HEK293 (cell line): ENCODE measurements around the gene PFKM.

Experiments used
- CTCF ChIA-PET: fragments of 350-600 bp; formaldehyde crosslinking; extraction: SDS; loops from one replicate; lab custom pipeline; 2021; ENCODE audit warnings: antibody characterized with exemption; lab: Yijun Ruan, JAX
- POLR2A ChIA-PET: fragments of 300-600 bp; formaldehyde crosslinking; extraction: SDS; loops from one replicate; lab custom pipeline; 2020; ENCODE audit warnings: antibody characterized with exemption, inconsistent platforms; lab: Yijun Ruan, JAX
- H3K27ac ChIP-seq: fragments of 200-500 bp; sonication (Bioruptor generic); 2 replicates; pipeline ENCODE4 v1.5.1; 2014; ENCODE audit warnings: low read depth, low read length, control low read depth, inconsistent platforms; ENCODE audit errors: extremely low read depth
- H3K36me3 ChIP-seq, 2 experiments: fragments of 200-500 bp in 1 of 2; sonication (Bioruptor generic) in 1 of 2; 1 replicate in 1 of 2; 2 replicates in 1 of 2; pipeline ENCODE4 v1.5.1; 2014 to 2017; ENCODE audit warnings: inconsistent platforms in 2 of 2, low read length in 2 of 2; ENCODE audit not compliant: control insufficient read depth in 2 of 2, insufficient read depth in 1 of 2
- H3K4me1 ChIP-seq: fragments of 200-500 bp; sonication (Bioruptor generic); 2 replicates; pipeline ENCODE4 v1.5.1; 2014; ENCODE audit warnings: mild to moderate bottlenecking, low read length, inconsistent platforms; ENCODE audit not compliant: control insufficient read depth, insufficient read depth
- H3K4me3 ChIP-seq: 2 replicates; pipeline ENCODE4 v1.5.1; 2011; ENCODE audit warnings: low read depth, mild to moderate bottlenecking, control low read depth, low read length, moderate library complexity
- H3K9me3 ChIP-seq: fragments of 200-500 bp; sonication (Bioruptor generic); 2 replicates; pipeline ENCODE4 v1.5.1; 2014; ENCODE audit warnings: low read depth, low read length, inconsistent platforms; ENCODE audit not compliant: control insufficient read depth, insufficient read depth
- FEZF1 ChIP-seq: fragments of 450-650 bp; formaldehyde crosslinking; IDR thresholded peaks from 2 replicates; pipeline ENCODE4 v1.5.1; 2016; ENCODE audit warnings: missing biosample characterization, missing genetic modification characterization
- OSR2 ChIP-seq: fragments of 450-650 bp; formaldehyde crosslinking; IDR thresholded peaks from 2 replicates; pipeline ENCODE4 v1.5.1; 2016; ENCODE audit warnings: missing biosample characterization, missing genetic modification characterization
- PRDM10 ChIP-seq: fragments of 450-650 bp; formaldehyde crosslinking; IDR thresholded peaks from 2 replicates; pipeline ENCODE4 v1.5.1; 2016; ENCODE audit warnings: missing biosample characterization, missing genetic modification characterization
- ZBTB8A ChIP-seq: fragments of 450-650 bp; formaldehyde crosslinking; IDR thresholded peaks from 2 replicates; pipeline ENCODE4 v1.5.1; 2016; ENCODE audit warnings: missing biosample characterization, missing genetic modification characterization
- ZNF148 ChIP-seq: fragments of 450-650 bp; formaldehyde crosslinking; IDR thresholded peaks from 2 replicates; pipeline ENCODE4 v1.5.0; 2017; ENCODE audit warnings: missing biosample characterization, missing genetic modification characterization, borderline replicate concordance
- ZNF404 ChIP-seq: fragments of 450-650 bp; formaldehyde crosslinking; IDR thresholded peaks from 2 replicates; pipeline ENCODE4 v1.5.1; 2017; ENCODE audit warnings: missing biosample characterization, missing genetic modification characterization
- ZNF692 ChIP-seq: fragments of 450-650 bp; formaldehyde crosslinking; IDR thresholded peaks from 2 replicates; pipeline ENCODE4 v1.5.1; 2016; ENCODE audit warnings: missing biosample characterization, missing genetic modification characterization
- TF ChIP-seq, protein P1 (sequence below): fragments of 450-650 bp; formaldehyde crosslinking; conservative IDR thresholded peaks from 2 replicates; pipeline ENCODE4 v1.5.1; 2016; ENCODE audit warnings: low read depth, missing biosample characterization, missing genetic modification characterization
- TF ChIP-seq, protein P2 (sequence below): fragments of 450-650 bp; formaldehyde crosslinking; optimal IDR thresholded peaks from 2 replicates; pipeline ENCODE3; 2016; ENCODE audit warnings: missing biosample characterization, mild to moderate bottlenecking, missing genetic modification characterization

PFKM gene

GRCh38 chr12:48183091-48183875, 64.1 kb downstream of the PFKM start, which contains the start of gene CCDC184 (continued):
- TF ChIP-seq, protein P1, sequence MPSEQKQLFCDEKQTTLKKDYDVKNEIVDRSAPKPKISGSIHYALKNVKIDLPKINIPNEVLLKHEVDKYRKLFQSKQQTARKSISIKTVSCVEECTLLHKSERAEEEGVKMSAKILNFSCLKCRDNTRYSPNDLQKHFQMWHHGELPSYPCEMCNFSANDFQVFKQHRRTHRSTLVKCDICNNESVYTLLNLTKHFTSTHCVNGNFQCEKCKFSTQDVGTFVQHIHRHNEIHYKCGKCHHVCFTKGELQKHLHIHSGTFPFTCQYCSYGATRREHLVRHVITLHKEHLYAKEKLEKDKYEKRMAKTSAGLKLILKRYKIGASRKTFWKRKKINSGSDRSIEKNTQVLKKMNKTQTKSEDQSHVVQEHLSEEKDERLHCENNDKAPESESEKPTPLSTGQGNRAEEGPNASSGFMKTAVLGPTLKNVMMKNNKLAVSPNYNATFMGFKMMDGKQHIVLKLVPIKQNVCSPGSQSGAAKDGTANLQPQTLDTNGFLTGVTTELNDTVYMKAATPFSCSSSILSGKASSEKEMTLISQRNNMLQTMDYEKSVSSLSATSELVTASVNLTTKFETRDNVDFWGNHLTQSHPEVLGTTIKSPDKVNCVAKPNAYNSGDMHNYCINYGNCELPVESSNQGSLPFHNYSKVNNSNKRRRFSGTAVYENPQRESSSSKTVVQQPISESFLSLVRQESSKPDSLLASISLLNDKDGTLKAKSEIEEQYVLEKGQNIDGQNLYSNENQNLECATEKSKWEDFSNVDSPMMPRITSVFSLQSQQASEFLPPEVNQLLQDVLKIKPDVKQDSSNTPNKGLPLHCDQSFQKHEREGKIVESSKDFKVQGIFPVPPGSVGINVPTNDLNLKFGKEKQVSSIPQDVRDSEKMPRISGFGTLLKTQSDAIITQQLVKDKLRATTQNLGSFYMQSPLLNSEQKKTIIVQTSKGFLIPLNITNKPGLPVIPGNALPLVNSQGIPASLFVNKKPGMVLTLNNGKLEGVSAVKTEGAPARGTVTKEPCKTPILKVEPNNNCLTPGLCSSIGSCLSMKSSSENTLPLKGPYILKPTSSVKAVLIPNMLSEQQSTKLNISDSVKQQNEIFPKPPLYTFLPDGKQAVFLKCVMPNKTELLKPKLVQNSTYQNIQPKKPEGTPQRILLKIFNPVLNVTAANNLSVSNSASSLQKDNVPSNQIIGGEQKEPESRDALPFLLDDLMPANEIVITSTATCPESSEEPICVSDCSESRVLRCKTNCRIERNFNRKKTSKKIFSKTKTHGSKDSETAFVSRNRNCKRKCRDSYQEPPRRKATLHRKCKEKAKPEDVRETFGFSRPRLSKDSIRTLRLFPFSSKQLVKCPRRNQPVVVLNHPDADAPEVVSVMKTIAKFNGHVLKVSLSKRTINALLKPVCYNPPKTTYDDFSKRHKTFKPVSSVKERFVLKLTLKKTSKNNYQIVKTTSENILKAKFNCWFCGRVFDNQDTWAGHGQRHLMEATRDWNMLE = peak; percentile 31; the same call in 1 of the 2 replicates
- TF ChIP-seq ZNF692 (peak; percentile 93), PRDM10 (tag by site-specific recombination) (peak; percentile 91), FEZF1 (tag by site-specific recombination) (peak; percentile 62), OSR2 (tag by site-specific recombination) (no peak)

GRCh38 chr12:48183876-48184548, 64.8 kb downstream of the PFKM start:
- no peaks in the 10 kb centered on the region for H3K9me3 ChIP-seq
- no peaks in the 10 kb centered on the region for H3K36me3 ChIP-seq
- ChIA-PET CTCF (interaction anchor here (0.9 to 1.6 kb wide), 3 partner anchors 13 to 468 kb away, joined by 3 to 5 read pairs (median 4); no protein-coding TSS in a partner anchor), POLR2A (interaction anchor here (1.3 to 1.4 kb wide), 2 partner anchors 13 to 27 kb away, joined by 5 to 9 read pairs; partner anchors contain the start of gene ASB8)
- H3K4me3 ChIP-seq = peak overlapping the region; percentile 41
- TF ChIP-seq, protein P2, sequence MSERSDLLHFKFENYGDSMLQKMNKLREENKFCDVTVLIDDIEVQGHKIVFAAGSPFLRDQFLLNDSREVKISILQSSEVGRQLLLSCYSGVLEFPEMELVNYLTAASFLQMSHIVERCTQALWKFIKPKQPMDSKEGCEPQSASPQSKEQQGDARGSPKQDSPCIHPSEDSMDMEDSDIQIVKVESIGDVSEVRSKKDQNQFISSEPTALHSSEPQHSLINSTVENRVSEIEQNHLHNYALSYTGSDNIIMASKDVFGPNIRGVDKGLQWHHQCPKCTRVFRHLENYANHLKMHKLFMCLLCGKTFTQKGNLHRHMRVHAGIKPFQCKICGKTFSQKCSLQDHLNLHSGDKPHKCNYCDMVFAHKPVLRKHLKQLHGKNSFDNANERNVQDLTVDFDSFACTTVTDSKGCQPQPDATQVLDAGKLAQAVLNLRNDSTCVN = peak; percentile 20
- TF ChIP-seq ZBTB8A (tag by site-specific recombination) (peak; percentile 3; the same call in 1 of the 2 replicates), ZNF404 (tag by site-specific recombination) (no peak), ZNF148 (tag by site-specific recombination) (no peak)
- no peak overlapping the region for H3K27ac ChIP-seq
- H3K4me1 ChIP-seq = no peaks in the 10 kb centered on the region
